Liver (tissue), 9 donors: Measurements from ENCODE around the gene CPNE4. TPM values are rescaled to one million over a fixed set of nuclear protein-coding genes. Genes with fewer than 3 reads are reported as not detected.

Source experiments
- DNase-seq: peaks from one replicate; pipeline ENCODE4 v3.0.0-alpha.2; 2017; ENCODE audit warnings: low spot score
- H3K27ac ChIP-seq, 2 donors: one replicate each; pipeline ENCODE4 v1.7.0; 2013; ENCODE audit warnings: inconsistent platforms in 2 of 2, low read length in 2 of 2, control low read depth in 1 of 2, low read depth in 1 of 2, mild to moderate bottlenecking in 1 of 2
- H3K27me3 ChIP-seq, 4 donors: one replicate each; pipeline versions ENCODE4 v1.6.1 to v1.7.0; 2013; ENCODE audit warnings: low read length in 3 of 4, inconsistent platforms in 1 of 4, mild to moderate bottlenecking in 1 of 4, moderate library complexity in 1 of 4; ENCODE audit not compliant: control insufficient read depth in 4 of 4, insufficient read depth in 4 of 4
- H3K36me3 ChIP-seq, 4 donors: one replicate each; pipeline versions ENCODE4 v1.6.1 to v1.7.0; 2013; ENCODE audit warnings: low read length in 3 of 4, mild to moderate bottlenecking in 3 of 4, low read depth in 1 of 4, moderate library complexity in 1 of 4; ENCODE audit not compliant: control insufficient read depth in 4 of 4, insufficient read depth in 3 of 4
- H3K4me1 ChIP-seq, 4 donors: one replicate each; pipeline versions ENCODE4 v1.6.1 to v1.7.0; 2013; ENCODE audit warnings: low read length in 3 of 4, mild to moderate bottlenecking in 3 of 4, moderate library complexity in 1 of 4; ENCODE audit not compliant: control insufficient read depth in 4 of 4, insufficient read depth in 4 of 4
- H3K4me3 ChIP-seq, 3 donors: one replicate each; pipeline versions ENCODE4 v1.6.1 to v1.7.0; 2013; ENCODE audit warnings: low read length in 3 of 3, control low read depth in 1 of 3, low read depth in 1 of 3, mild to moderate bottlenecking in 1 of 3
- H3K9ac ChIP-seq, 2 donors: one replicate each; pipeline ENCODE4 v1.7.0; 2013; ENCODE audit warnings: low read length in 2 of 2, mild to moderate bottlenecking in 2 of 2, moderate library complexity in 2 of 2, control low read depth in 1 of 2, low read depth in 1 of 2
- H3K9me3 ChIP-seq, 4 donors: one replicate each; pipeline versions ENCODE4 v1.6.1 to v1.7.0; 2013; ENCODE audit warnings: low read length in 3 of 4; ENCODE audit not compliant: control insufficient read depth in 4 of 4
- ATF3 ChIP-seq: IDR thresholded peaks from 2 replicates; pipeline ENCODE4 v1.6.1; 2016; ENCODE audit warnings: antibody characterized with exemption
- CTCF ChIP-seq: fragments of 150-350 bp; IDR thresholded peaks from 2 replicates; pipeline ENCODE4 v1.5.1; 2017; ENCODE audit warnings: improper control_type of control experiment, low read depth, low read length; ENCODE audit not compliant: missing input control
- EGR1 ChIP-seq, 2 donors: IDR thresholded peaks; 2 replicates each; pipeline ENCODE4 v1.6.1; 2016 to 2018; ENCODE audit warnings: antibody characterized with exemption in 2 of 2, low read depth in 2 of 2
- FOXA1 ChIP-seq: IDR thresholded peaks from 2 replicates; pipeline ENCODE4 v1.6.1; 2016; ENCODE audit warnings: antibody characterized with exemption
- FOXA2 ChIP-seq: IDR thresholded peaks from 2 replicates; pipeline ENCODE4 v1.6.1; 2016; ENCODE audit warnings: antibody characterized with exemption
- GABPA ChIP-seq, 2 donors: IDR thresholded peaks in 1 of 2; conservative IDR thresholded peaks in 1 of 2; 2 replicates each; pipeline ENCODE4 v1.6.1; 2016; ENCODE audit warnings: antibody characterized with exemption in 2 of 2, mild to moderate bottlenecking in 1 of 2, moderate library complexity in 1 of 2
- HNF4A ChIP-seq, 2 donors: conservative IDR thresholded peaks; 2 replicates each; pipeline ENCODE4 v1.6.1; 2016; ENCODE audit warnings: antibody characterized with exemption in 2 of 2, mild to moderate bottlenecking in 2 of 2
- HNF4G ChIP-seq: IDR thresholded peaks from 2 replicates; pipeline ENCODE4 v1.6.1; 2016; ENCODE audit warnings: antibody characterized with exemption
- JUND ChIP-seq, 2 donors: IDR thresholded peaks; 2 replicates each; pipeline ENCODE4 v1.6.1; 2016; ENCODE audit warnings: antibody characterized with exemption in 2 of 2
- MAX ChIP-seq: IDR thresholded peaks from 2 replicates; pipeline ENCODE4 v1.6.1; 2016; ENCODE audit warnings: antibody characterized with exemption
- RAD21 ChIP-seq, 2 donors: IDR thresholded peaks; 2 replicates each; pipeline ENCODE4 v1.6.1; 2016; ENCODE audit warnings: antibody characterized with exemption in 2 of 2, mild to moderate bottlenecking in 2 of 2
- REST ChIP-seq: IDR thresholded peaks from 2 replicates; pipeline ENCODE4 v1.6.1; 2016; ENCODE audit warnings: antibody characterized with exemption, mild to moderate bottlenecking
- RXRA ChIP-seq, 2 donors: IDR thresholded peaks; 2 replicates each; pipeline ENCODE4 v1.6.1; 2017 to 2018; ENCODE audit warnings: antibody characterized with exemption in 2 of 2, mild to moderate bottlenecking in 1 of 2
- SP1 ChIP-seq: IDR thresholded peaks from 2 replicates; pipeline ENCODE4 v1.6.1; 2018; ENCODE audit warnings: antibody characterized with exemption, mild to moderate bottlenecking
- TAF1 ChIP-seq: conservative IDR thresholded peaks from 2 replicates; pipeline ENCODE4 v1.6.1; 2016; ENCODE audit warnings: antibody characterized with exemption, mild to moderate bottlenecking
- YY1 ChIP-seq: IDR thresholded peaks from 2 replicates; pipeline ENCODE4 v1.6.1; 2016; ENCODE audit warnings: antibody characterized with exemption, mild to moderate bottlenecking
- ZBTB33 ChIP-seq: IDR thresholded peaks from 2 replicates; pipeline ENCODE4 v1.6.1; 2016; ENCODE audit warnings: antibody characterized with exemption
- WGBS: extraction: QIAGEN DNeasy Blood & Tissue Kit; methylation state at CpG from one replicate; pipeline ENCODE4 v1.1.7; 2013; 5-methylcytosine and 5-hydroxymethylcytosine counted together
- polyA plus RNA-seq, 2 donors: library from polyadenylated mRNA; stranded (reverse) in 1 of 2; unstranded in 1 of 2; fragments of 200-250 nt in 1 of 2; fragments of >200 nt in 1 of 2; fragmentation: Nextera tagmentation in 1 of 2; extraction: Ambion mirVana in 1 of 2; gene quantifications; one replicate each; pipeline versions ENCODE4 v1.2.1 to v1.2.3, GENCODE V29; 2013 to 2015
- total RNA-seq, 2 donors: library from RNA; depleted of rRNA; stranded (reverse); fragments of >200 nt; gene quantifications; one replicate each; pipeline ENCODE4 v1.2.3, GENCODE V29; 2014
- donor health status: healthy.
- donor health status: healthy.
- donor health status: healthy.
- donor health status: healthy.
- donor health status: healthy.

Gene CPNE4
- total and polyA plus RNA-seq, 4 donors, result under 0.01 to 0.03 TPM; not detected in 2

GRCh38 chr3:131723343-131723742, 311.5 kb downstream of the CPNE4 start:
- H3K9ac ChIP-seq, result no peak overlapping the region
- no peak for DNase-seq
- H3K27ac ChIP-seq, result no peak overlapping the region
- no peaks in the 10 kb centered on the region for H3K4me1 ChIP-seq
- whole genome bisulfite sequencing, result 85% methylated on average over 5 of the region's 5 CpGs
- H3K36me3 ChIP-seq, result no peaks in the 10 kb centered on the region
- H3K9me3 ChIP-seq, result no peaks in the 10 kb centered on the region
- no peaks in the 10 kb centered on the region for H3K27me3 ChIP-seq
- no peak overlapping the region for H3K4me3 ChIP-seq
- TF ChIP-seq RXRA (IDR thresholded peaks at IDR 0.05) (no peak), GABPA (IDR thresholded peaks at IDR 0.05 in 1 of 2, conservative IDR thresholded peaks at IDR 0.05 in 1 of 2) (no peak), CTCF (no peak), YY1 (no peak), ATF3 (no peak), RAD21 (IDR thresholded peaks at IDR 0.05) (no peak), EGR1 (IDR thresholded peaks at IDR 0.05; ENCODE audit: low read depth in 2 of 2) (no peak), ZBTB33 (no peak), SP1 (no peak), FOXA2 (no peak), JUND (IDR thresholded peaks at IDR 0.05) (no peak), HNF4G (no peak), REST (no peak), HNF4A (conservative IDR thresholded peaks at IDR 0.05) (no peak), MAX (no peak), FOXA1 (no peak)

GRCh38 chr3:131717493-131717892, 317.3 kb downstream of the CPNE4 start:
- Histone ChIP-seq H3K9me3 (no peaks in the 10 kb centered on the region), H3K4me3 (no peak overlapping the region), H3K9ac (no peak overlapping the region), H3K36me3 (no peaks in the 10 kb centered on the region), H3K27ac (no peak overlapping the region), H3K27me3 (no peaks in the 10 kb centered on the region), H3K4me1 (no peaks in the 10 kb centered on the region)
- DNase-seq, result no peak
- 61% methylated on average over 7 of the region's 7 CpGs for WGBS
- no peak for TF ChIP-seq GABPA (IDR thresholded peaks at IDR 0.05 in 1 of 2, conservative IDR thresholded peaks at IDR 0.05 in 1 of 2)
- TF ChIP-seq RXRA (IDR thresholded peaks at IDR 0.05), result no peak
- no peak for TF ChIP-seq TAF1
- no peak for TF ChIP-seq MAX
- no peak for TF ChIP-seq YY1
- TF ChIP-seq HNF4A (conservative IDR thresholded peaks at IDR 0.05), result no peak
- no peak for TF ChIP-seq ATF3
- no peak for TF ChIP-seq HNF4G
- TF ChIP-seq CTCF, result no peak
- no peak for TF ChIP-seq REST
- no peak for TF ChIP-seq JUND (IDR thresholded peaks at IDR 0.05)
